ENCODE results near the gene ANO2. TPM values are rescaled to one million over a fixed set of nuclear protein-coding genes. Genes with fewer than 3 reads are reported as not detected.

The ANO2 gene
- total RNA-seq, 4 donors from 2014 or later, result 1.4 to 3.3 (median 2.7) TPM; not detected in 1

- no peak overlapping the region for H3K27ac ChIP-seq
- WGBS, 2 donors (ENCODE audit: low coverage in 1 of 2), result 87 to 95% methylated on average over 4 of the region's 4 CpGs
- H3K36me3 ChIP-seq, result no peaks in the 10 kb centered on the region
- TF ChIP-seq POLR2AphosphoS5 (IDR thresholded peaks at IDR 0.05) (no peak), CTCF (IDR thresholded peaks at IDR 0.05) (no peak), POLR2A (IDR thresholded peaks at IDR 0.05) (no peak), EP300 (IDR thresholded peaks at IDR 0.05; ENCODE audit: low read depth) (no peak)
- no peaks in the 10 kb centered on the region for H3K27me3 ChIP-seq
- no peaks in the 10 kb centered on the region for H3K4me1 ChIP-seq
- no peak overlapping the region for H3K4me3 ChIP-seq
- no peak for DNase-seq
- in situ Hi-C loops (cut with MboI; ENCODE audit: low pct_ligation_motif_present in 1 of 4, low pct_unique_long_range_greater_than_20kb in 1 of 4, low sequenced_read_pairs in 3 of 4) (loop anchor here in 1 of 4 donors (25.0 kb wide), 1 partner anchor 98 kb away; no protein-coding TSS in a partner anchor), intact Hi-C loops (cut with DNase I; ENCODE audit: low total_unique reads) (no loop called here)
- no peaks in the 10 kb centered on the region for H3K9me3 ChIP-seq
These were observed 384.8 kb downstream of the ANO2 start for GRCh38 chr12:5560265-5560664.

- 13 to 26% methylated on average over 3 of the region's 4 CpGs for WGBS, 2 donors (ENCODE audit: low coverage in 1 of 2)
- H3K4me3 ChIP-seq, result no peak overlapping the region
- no peaks in the 10 kb centered on the region for H3K4me1 ChIP-seq
- no peaks in the 10 kb centered on the region for H3K9me3 ChIP-seq
- TF ChIP-seq CTCF (IDR thresholded peaks at IDR 0.05) (no peak), EP300 (IDR thresholded peaks at IDR 0.05; ENCODE audit: low read depth) (no peak), POLR2AphosphoS5 (IDR thresholded peaks at IDR 0.05) (no peak), POLR2A (IDR thresholded peaks at IDR 0.05) (no peak)
- no peaks in the 10 kb centered on the region for H3K27me3 ChIP-seq
- H3K27ac ChIP-seq, result no peak overlapping the region
- intact Hi-C loops (cut with DNase I; ENCODE audit: low total_unique reads), result no loop called here
- in situ Hi-C loops (cut with MboI; ENCODE audit: low pct_ligation_motif_present in 1 of 4, low pct_unique_long_range_greater_than_20kb in 1 of 4, low sequenced_read_pairs in 3 of 4), result loop anchor here in 1 of 4 donors (25.0 kb wide), 1 partner anchor 96 kb away; no protein-coding TSS in a partner anchor
- H3K36me3 ChIP-seq, result no peaks in the 10 kb centered on the region
- DNase-seq, result no peak
These were observed 387.2 kb downstream of the ANO2 start for GRCh38 chr12:5557906-5558305.

DNA sequence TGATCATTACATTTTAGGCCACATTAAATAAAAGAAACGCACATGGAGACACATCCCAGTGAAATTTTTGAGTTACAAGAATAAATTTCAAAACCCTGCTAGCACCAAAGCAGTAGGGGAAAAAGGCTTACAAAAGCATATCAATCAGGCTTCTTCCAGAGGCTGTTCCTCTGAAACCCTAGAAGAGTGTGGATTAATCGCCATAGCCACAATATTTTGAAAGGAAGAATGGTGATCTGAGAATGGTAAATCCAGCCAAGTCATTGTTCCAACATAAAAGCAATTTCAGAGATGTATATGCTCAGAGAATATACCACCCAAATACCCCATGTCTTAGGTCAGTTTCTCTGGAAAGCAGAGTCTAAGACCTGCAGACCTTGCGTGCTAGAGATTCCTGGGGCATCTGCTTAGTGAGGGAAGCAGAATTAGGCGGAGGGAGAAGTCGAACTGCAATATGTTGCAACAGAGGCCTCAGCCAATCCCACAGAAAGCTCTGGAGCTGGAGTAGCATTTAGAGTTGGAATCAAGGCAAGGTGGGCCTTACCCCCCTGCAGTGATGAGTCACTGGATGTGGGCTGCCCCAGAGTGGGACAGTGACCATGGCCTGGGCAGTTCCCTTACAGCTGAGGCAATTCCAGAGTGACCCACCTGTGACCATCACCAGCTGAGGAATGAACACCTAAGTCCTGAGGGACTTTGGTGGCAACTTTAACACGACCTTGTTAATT, 387.9 kb downstream of the ANO2 start:
- H3K27me3 ChIP-seq, result no peaks in the 10 kb centered on the region
- WGBS, 2 donors (ENCODE audit: low coverage in 1 of 2), result 82 to 88% methylated on average over 5 to 6 of the region's 6 CpGs
- no peaks in the 10 kb centered on the region for H3K4me1 ChIP-seq
- DNase-seq, result no peak
- no peak for TF ChIP-seq POLR2AphosphoS5 (IDR thresholded peaks at IDR 0.05)
- no peak for TF ChIP-seq EP300 (IDR thresholded peaks at IDR 0.05; ENCODE audit: low read depth)
- no peak for TF ChIP-seq CTCF (IDR thresholded peaks at IDR 0.05)
- TF ChIP-seq POLR2A (IDR thresholded peaks at IDR 0.05), result no peak
- no peaks in the 10 kb centered on the region for H3K9me3 ChIP-seq
- H3K27ac ChIP-seq, result no peak overlapping the region
- H3K36me3 ChIP-seq, result no peaks in the 10 kb centered on the region
- in situ Hi-C loops (cut with MboI; ENCODE audit: low pct_ligation_motif_present in 1 of 4, low pct_unique_long_range_greater_than_20kb in 1 of 4, low sequenced_read_pairs in 3 of 4), result loop anchor here in 1 of 4 donors (25.0 kb wide), 1 partner anchor 95 kb away; no protein-coding TSS in a partner anchor
- intact Hi-C loops (cut with DNase I; ENCODE audit: low total_unique reads), result no loop called here
- H3K4me3 ChIP-seq, result no peak overlapping the region

- intact Hi-C loops (cut with DNase I; ENCODE audit: low total_unique reads) (no loop called here), in situ Hi-C loops (cut with MboI; ENCODE audit: low pct_ligation_motif_present in 1 of 4, low pct_unique_long_range_greater_than_20kb in 1 of 4, low sequenced_read_pairs in 3 of 4) (loop anchor here in 1 of 4 donors (25.0 kb wide), 1 partner anchor 94 kb away; no protein-coding TSS in a partner anchor)
- H3K4me3 ChIP-seq, result no peak overlapping the region
- no peak for DNase-seq
- TF ChIP-seq EP300 (IDR thresholded peaks at IDR 0.05; ENCODE audit: low read depth), result no peak
- peak in 3 of 5 experiments; percentile 19 to 28 (median 28) for TF ChIP-seq CTCF (IDR thresholded peaks at IDR 0.05)
- TF ChIP-seq POLR2AphosphoS5 (IDR thresholded peaks at IDR 0.05), result no peak
- TF ChIP-seq POLR2A (IDR thresholded peaks at IDR 0.05), result no peak
- no peaks in the 10 kb centered on the region for H3K9me3 ChIP-seq
- WGBS, 2 donors (ENCODE audit: low coverage in 1 of 2), result 82 to 91% methylated on average over 4 to 13 of the region's 13 CpGs
- H3K4me1 ChIP-seq, result no peaks in the 10 kb centered on the region
- H3K27me3 ChIP-seq, result no peaks in the 10 kb centered on the region
- no peak overlapping the region for H3K27ac ChIP-seq
- H3K36me3 ChIP-seq, result no peaks in the 10 kb centered on the region
These were observed 388.9 kb downstream of the ANO2 start for GRCh38 chr12:5556033-5556614.

Data from transverse colon (tissue), 4 donors.